NB4 (cell line): ENCODE results near the gene NSG1.

Experiments
- CTCF ChIP-seq: IDR thresholded peaks from one replicate; pipeline ENCODE4 v1.5.1; 2012; ENCODE audit warnings: low read depth, low read length
- MYC ChIP-seq: IDR thresholded peaks from 2 replicates; pipeline ENCODE4 v1.6.1; 2011; ENCODE audit warnings: low read depth, low read length
- POLR2A ChIP-seq: IDR thresholded peaks from 2 replicates; pipeline ENCODE4 v1.6.1; 2011; ENCODE audit warnings: mild to moderate bottlenecking; ENCODE audit not compliant: insufficient read length; ENCODE audit errors: extremely low read depth
- TF ChIP-seq, protein P1 (sequence below): IDR thresholded peaks from 2 replicates; pipeline ENCODE4 v1.6.1; 2011; ENCODE audit warnings: low read depth, low read length

GRCh38 chr4:4356106-4357041, 30.5 kb upstream of the NSG1 start:
- TF ChIP-seq POLR2A (no peak), CTCF (no peak), MYC (no peak)
- TF ChIP-seq, protein P1, sequence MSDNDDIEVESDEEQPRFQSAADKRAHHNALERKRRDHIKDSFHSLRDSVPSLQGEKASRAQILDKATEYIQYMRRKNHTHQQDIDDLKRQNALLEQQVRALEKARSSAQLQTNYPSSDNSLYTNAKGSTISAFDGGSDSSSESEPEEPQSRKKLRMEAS, result no peak
